SIG-M5 treated with dmso at 0.1 percent for 504 hours (cell line): ENCODE data around the gene TBL2.
"Not testable (repeated sequence)": the region's sequence is repeated elsewhere in the genome, so short reads cannot be mapped to it uniquely, and the experiment has no call there.

ENCODE experiments used
- DNase-seq: peaks from one replicate; lab custom pipeline; 2025; ENCODE audit not compliant: unreplicated experiment; lab: John Stamatoyannopoulos, UW

TBL2 gene

DNA sequence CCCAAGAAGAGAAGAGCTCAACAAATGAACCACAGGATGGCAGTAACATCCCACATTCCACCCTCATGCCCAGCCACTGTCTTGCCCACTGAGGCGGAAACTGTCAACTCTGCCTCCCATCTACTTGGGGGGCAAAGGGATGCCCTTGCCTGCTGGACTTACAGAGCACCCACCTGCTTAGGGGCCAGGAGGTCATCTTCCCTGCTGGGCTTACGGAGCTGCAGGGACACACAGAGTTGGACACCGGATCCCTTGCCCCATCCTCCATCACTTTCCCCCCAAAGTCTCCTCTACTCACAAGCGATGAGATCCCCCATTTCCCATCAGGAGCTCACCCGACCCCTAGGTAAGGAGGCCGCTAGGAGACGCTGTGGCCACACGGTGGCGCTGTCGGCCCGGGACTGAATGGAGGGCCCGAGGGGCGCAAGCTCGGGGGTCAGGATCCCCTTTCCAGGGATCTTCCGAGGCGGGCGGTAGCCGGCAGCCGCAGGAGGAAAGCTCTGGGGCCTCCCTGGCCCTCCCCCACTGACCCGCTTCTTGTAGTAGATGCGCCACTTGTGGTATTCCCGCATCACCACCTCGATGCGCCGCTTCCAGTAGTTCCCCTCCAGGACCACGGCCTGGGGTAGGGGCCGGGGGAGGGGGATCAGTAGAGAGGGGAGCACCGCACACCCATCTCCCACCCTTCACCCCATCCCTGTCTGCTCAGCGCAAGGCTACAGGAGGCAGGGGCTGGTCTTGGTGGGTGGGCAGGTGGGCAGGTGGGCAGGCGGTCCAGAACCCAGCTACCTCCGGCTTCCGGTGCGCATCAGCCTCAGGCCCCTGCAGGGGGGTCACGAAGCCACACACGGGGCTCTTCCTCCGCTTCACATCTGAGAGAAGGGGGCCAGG, 28.7 kb upstream of the TBL2 start:
- DNase-seq, result no peak

DNA sequence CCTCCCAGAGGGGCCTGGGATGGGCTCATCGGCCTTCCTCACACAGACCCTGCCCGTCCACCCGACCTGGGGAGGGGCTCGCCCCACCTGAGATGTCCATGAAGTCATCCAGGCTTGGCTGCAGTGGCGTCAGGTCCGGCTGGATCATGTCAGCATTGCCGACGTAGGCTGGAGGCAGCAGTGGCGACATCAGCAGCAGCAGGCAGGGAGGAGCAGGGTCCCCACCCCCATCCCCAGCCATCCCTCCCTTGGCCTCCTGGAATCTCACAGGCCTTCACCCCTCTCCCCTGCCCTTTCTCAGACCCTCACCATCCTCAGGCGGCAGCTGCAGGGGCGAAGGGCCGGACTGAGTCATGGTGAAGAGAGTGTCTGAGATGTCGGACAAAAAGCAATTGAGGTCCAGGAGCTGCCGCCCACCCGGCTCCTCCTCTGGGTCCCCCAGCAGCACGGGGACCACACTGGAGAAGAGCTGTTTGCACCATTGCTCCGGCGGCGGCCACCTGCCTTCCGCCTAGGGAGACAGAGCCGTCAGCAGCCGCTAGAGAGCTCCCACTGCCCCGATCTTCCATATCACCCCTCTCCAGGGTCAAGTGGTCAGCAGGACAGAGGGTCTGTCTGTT, 27.3 kb upstream of the TBL2 start:
- no peak for DNase-seq

DNA sequence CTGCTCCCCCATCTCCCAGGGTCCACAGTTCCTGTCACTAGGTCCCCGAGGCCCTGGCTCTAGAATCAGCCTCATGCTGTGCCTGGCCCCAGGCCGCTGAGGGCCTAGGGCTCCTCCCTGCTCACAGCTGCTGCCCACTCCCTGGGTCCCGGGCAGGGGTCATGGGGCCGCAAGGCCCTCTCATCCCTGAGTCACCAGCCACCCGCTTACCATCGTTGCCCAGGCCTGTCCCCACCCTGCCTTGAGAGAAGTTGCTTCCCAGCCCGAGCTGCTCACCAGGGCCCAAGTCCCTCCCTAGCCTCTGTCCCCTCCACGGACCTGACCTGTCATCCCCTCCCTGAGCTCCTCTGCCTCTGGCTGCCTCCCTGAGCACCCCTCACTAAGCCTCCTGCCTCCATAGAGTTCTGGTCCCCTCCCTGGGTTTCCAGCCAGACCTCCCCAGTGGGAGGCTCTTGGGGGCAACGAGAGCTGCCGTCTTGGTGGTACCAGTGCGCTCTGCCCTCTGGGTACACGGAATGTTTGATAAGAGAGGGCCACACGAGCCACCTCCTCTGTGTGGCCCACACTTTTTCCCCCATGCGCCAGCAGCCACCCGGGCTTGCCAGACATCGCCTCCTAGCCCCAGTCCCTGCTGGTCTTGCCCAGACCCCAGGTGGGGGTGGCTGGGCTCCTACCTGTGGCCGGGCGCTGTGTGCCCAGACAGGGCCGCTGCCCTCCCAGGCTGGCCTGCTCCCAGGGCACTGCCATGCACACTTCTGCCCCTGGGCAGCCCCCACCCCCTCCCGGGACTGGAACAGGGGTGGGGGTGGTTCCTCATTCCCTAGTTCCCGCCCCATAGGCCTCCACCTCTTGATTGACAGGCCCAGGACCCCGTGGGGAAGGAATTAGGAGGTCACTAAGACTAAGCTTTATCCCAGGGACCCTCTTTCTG, 24.6 kb upstream of the TBL2 start:
- DNase-seq, result no peak

DNA sequence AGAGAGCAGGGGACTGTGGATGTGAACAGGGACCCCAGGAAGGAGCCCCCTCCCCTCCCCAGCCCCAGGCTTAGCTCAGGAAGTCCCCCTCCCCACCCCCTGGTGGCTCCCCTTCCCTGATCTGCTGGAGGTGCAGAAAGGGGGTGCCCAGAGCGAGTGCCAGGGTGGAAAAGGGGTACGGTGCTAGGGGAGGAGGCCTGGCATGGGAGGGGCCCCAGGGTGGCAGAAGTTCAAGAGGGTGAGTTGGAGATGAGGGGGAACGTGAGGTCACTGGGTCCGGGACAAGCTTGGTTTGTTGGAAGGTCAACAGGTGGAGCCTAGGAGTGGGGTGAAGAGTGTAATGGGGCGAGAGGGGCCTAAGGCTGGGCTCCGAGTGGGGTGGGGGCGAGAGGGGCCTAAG, 21.5 kb upstream of the TBL2 start:
- no peak for DNase-seq

DNA sequence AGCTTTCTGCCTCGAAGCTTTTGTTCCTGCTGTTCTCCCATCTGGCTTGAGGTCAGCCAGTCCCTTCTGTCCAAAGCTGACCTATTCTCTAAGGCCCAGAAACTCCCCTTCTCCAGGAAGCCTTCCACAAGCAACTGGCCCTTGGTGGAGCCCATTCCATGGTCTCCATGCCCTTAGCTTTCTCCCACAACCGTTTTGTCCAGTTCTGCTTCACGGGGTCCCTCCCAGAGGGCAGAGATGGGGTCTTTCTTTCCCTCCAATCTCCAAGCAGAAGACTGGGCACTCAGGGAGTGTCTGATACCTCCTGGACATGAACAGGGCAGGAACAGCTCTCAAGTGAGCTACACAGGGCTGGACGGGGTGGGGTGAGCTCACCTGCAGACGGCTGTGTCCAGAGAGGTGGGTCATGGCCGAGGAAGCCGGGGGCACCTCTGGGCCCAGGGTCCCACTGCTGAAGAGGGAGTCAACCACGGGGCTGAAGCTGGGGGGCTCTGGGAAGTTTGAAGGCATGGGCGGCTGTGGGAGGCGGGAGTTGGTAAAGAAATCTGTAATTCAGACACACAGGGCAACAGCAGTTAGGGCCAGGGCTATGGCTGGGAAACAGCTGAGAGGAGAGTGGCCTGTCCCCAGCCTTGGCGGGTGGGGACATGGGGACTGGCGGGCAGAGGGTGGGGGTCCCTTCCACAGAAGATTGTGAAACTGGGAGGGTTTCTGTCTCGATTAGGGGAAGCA, 20.9 kb upstream of the TBL2 start:
- no peak for DNase-seq

DNA sequence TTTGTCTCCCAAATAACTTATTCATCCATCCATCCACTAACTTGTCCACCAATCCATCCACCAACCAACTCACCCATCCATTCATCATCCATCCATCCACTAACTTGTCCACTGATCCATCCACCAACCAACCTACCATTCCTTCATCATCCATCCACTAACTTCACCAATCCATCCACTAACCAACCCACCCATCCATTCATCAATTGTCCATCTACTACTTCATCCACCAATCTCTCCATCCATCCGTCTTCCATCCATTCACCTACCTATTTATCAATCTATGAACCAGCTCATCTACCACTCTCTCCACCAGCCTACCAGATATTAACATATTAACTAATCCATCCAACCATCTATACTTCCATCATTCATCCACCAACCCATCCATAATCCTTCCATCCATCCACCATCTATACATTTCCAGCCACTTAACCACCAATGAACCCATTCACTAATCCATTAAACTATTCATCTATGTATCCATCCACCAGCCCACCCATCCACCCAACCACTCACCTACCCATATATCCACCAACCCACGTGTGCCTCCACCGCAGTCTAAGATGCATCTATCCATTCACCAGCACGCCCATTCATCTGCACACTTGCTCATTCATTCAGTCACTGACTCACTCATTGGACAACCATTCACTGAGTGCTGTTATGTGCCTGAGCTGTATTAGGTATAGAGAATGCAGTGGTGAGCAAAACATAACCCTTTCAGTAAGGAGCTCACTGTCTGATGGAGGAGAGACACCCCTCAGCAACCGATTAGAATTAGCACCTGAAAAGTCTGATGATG, 19.8 kb upstream of the TBL2 start:
- DNase-seq, result no peak

DNA sequence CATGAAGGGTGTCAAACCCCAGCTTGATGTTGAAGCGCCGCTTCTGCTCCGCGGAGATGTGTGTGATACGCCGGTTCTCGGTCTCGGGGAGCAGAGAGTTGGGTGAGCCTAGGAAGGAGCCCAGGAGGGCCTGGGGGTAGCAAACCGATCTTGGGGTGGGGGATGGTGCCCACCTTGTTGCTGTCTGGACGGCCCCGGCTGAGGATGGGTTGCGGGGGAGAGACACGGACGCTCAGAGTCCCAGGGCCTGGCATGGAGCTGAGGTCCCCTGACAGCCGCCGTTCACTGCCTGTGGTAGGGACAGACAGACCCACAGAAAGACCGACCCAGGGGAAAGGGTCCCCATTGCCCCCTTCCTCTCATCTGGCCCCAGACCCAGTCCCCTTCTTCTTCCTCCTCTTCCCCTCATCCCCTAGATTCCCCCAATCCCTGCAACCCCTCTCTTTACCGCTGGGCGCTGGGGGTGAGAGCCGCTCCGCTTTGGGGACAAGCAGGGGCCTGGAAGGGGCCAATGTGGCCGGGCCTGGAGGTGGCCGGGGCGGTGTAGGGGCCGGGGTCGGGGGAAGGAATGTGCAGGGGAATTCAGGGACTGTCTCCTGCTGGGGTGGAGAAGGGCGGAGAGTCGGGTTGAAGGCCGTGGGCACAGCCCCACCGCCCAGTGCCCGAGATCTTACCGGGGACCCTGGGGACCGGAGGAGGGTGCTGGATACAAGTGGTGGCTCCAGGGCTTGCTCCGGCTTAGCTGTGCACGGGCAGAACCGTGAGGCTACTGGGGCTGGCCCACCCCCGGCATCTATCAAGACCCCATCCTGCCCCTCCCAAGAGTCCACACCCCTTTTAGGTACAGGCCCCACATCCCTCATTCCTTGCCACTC, 18.0 kb upstream of the TBL2 start:
- no peak for DNase-seq

DNA sequence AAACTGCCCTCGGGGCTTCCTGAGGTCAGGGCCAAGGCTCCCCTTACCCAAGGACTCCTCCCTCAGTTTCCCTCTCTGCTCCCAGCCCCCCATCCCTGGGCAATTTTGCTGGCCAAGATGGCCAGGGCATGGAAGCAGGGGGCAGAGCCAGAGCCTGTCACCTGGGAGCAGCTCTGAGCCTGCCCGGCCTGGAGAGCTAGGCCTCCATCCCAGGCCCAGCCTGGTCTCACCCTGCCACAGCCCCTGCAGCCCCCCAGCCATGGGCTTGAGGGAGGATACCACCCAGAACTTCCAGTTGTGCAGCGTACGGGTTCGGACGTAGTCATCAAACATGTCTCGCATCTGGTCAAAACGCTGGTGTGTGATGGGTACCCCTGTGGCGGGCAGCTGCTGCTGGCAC, 17.0 kb upstream of the TBL2 start:
- no peak for DNase-seq

DNA sequence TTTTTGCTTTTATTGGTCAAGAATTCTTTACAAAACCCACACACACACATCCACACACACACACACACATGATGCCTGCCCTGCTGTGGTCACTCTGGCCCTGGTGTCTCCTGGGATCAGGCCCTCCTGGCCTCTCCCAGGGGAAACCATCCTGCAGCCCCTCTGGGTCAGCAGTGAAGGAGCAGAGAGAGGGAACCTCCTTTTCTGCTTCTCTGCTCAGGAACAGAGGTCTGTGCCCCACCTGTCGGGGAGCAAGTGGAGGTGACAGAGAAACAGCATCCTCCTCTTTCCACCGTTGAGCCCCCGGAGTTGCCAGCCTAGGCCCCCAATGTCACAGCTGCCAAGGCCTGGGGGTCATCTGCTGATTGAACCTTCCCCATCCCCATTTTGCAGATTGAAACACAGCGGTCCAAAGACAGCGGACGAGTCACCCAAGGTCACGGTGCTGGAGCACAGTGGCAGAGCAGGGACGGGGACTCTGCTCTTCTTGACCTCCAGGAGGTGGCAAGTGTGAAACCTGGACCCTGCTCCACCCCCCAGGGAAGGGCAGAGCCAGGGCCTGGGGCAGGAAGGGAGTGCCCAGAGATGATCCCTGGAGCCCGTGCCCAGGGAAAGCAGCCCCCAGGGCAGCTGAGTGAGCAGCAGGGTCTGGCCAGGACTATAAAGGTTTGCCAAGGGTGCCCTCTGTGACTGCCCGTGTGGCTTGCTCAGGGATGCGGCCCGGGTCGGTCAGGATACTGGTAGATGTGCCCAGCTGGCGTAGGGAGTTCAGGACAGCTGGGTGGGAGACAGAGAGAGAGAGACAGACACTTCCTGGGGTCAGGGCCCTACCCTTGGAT, 15.0 kb upstream of the TBL2 start:
- DNase-seq, result no peak

DNA sequence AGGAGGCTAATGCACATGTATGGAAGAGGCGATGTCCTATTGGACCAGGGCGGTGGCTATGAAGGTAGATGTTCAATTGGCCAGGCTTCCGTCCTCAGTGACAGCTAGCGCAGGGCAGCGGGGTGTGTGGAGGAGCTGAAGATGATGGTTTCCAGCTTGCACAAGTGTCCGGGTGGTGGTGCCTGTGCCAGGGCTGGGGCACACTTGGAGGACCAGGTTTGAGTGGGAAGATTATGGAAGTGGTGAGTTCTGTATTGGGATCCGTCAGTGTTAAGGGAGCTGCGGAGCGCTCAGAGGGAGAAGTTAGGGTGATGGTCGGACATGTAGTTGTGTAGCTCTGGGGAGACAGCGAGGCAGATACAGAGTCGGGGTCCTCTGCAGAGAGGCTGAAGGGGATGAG, 8.5 kb upstream of the TBL2 start:
- no peak for DNase-seq

DNA sequence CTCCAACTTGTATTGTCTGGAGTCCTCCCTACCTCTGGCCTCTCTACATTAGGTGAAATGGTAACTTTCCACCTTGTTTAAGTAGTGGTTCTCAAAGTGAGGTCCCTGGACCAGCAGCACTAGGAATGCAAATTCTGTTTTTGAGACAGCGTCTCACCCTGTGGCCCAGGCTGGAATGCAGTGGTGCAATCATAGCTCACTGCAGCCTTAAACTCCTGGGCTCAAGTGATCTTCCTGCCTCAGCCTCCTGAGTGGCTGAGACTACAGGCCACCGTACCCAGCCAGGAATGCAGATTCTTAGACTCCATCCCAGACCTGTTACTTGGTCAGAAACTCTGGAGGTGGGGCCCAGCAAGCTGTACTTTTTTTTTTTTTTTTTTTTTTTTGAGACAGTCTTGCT, 6.8 kb upstream of the TBL2 start:
- DNase-seq, result no peak

DNA sequence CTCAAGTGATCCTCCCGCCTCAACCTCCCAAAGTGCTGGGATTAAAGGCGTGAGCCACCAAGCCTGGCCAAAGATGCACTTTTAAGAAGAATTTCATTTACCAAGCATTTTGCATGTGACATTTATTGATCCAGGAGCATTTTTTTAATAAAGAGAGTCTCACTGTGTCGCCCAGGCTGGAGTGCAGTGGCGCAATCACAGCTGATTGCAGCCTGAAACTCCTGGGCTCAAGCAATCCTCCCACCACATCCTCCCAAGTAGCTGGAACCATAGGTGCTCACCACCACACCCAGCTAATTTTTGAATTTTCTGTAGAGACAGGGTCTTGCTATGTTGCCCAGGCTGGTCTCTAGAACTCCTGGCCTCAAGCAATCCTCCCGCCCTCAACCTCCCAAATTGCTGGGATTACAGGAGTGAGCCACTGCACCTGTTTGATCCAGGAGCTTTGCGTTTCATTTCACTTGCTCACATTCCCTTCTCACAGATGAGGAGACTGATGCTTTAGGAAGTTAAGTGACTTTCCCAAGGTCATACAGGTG, 4.4 kb upstream of the TBL2 start:
- DNase-seq, result no peak

DNA sequence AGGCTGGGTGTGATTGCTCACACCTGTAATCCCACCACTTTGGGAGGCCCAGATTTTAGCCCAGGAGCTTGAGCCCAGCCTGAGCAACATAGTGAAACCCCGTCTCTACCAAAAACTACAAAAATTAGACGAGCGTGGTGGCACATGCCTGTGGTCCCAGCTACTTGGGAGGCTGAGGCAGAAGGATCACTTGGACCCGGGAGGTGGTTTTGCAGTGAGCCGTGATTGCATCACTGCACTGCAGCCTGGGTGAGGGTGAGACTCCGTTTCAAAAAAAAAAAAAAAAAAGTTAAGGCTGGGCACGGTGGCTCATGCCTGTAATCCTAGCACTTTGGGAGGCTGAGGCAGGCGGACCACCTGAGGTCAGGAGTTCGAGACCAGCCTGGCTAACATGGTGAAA, 2.6 kb upstream of the TBL2 start:
- DNase-seq, result not testable (repeated sequence)

DNA sequence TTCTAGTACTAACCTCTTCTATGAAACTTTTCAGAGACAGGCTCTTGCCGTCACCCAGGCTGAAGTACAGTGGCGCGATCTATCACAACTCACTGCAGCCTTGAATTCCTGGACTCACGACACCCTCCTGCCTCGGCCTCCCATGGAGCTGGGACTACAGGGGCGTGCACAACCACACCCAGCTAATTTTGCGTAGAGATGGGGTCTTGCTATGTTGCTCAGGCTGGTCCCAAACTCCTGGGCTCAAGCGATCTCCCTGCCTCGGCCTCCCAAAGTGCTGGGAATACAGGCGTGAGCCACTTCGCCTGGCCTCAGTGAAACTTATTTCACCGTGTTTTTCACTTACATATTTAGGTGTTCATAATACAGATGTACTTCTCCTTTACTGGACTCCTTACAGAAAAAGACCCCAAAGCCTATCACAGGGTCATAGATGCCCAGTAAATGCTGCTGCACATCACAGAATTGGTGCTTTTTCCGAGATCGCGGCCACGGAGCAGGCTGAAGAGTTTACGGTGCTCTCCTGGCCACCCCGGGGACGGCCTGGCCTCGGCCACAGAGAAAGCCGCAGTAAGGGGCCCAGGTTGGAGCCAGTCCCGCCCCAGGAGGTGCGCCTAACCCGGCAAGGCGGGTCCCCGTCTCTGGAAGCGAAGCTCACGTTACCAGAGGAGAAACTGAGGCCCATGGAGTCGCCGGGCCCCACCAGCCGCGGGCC, 595 bp downstream of the TBL2 start:
- no peak for DNase-seq

DNA sequence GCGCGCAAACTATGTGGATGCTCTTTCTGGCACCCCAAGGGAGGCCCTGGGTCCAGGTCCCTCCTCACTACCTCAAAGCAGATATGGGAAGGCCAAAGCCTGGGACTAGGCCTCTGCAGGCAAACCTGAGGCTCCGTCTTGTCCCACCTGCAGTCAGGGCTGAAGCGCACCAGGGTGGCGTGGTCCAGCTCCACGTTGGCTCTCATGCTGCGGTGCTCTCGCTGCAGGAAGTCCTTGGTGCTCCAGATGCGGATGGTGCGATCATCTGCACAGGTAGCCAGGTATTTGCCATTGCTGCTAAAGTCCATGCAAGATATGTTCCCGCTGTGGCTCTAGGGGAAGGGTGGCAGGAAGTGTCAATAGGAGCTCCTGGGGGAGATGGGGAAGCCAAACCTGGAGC, 4.6 kb downstream of the TBL2 start:
- no peak for DNase-seq

DNA sequence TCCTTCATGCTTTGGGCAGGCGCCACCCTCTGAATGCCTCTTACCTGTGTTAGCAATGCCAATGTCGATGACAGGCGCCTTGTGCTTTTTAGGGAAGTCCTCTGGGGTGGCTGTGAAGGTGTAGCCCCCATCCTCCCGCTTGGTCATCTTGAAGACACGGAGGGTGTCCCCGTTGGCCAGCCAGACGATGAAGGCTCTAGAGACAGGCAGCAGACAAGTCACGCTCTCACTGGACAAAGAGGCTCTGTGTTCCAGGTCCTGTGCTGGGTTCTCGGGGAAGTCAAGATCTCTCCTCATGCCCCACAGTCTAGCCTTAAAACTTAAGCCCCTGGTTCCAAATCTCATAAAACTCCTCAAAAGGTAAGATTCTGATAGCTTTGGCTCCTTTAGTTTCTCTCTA, 5.1 kb downstream of the TBL2 start:
- no peak for DNase-seq

DNA sequence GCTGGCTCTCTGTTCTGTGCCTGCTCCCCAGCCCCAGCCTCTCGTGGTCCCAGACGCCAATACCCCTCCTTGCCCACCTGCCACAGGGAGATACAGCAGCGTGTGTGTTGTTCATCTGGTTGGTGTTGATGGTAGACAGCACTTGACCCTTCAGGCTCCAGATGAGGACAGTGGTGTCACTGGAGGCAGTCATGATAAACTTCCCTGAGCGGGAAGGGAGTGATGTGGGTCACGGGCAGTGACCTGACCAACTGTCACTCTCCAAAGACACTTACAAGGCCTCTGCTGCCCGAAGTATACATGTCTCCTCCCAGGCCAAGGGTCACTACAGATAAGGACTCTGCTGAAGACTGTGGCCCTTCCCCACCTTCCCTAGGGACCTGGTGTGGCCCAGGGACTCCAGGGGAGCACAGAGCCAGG, 5.6 kb downstream of the TBL2 start:
- DNase-seq, result no peak
